Endothelial cell of umbilical vein (primary cell): ENCODE data around the gene PGBD5. TPM values are rescaled to one million over a fixed set of nuclear protein-coding genes. Genes with fewer than 3 reads are reported as not detected.

ENCODE experiments used
- BruUV-seq: library from RNA; stranded (reverse); fragments of 400-500 nt; replicated peaks from 2 replicates; lab custom pipeline; 2021; lab: Mats Ljungman, UMichigan
- CTCF ChIA-PET: fragments of 300-600, 350-600 bp; sonication (Branson Sonifier 250); formaldehyde crosslinking; loops from one replicate; lab custom pipeline; 2021; ENCODE audit warnings: antibody characterized with exemption, inconsistent platforms; lab: Charles Lee
- POLR2A ChIA-PET: fragments of 300-600, 350-600 bp; sonication (Branson Sonifier 250); formaldehyde crosslinking; loops from one replicate; lab custom pipeline; 2021; ENCODE audit warnings: antibody characterized with exemption, inconsistent platforms; lab: Charles Lee
- DNase-seq: peaks from one replicate; pipeline ENCODE4 v3.0.0-alpha.2; 2011; ENCODE audit warnings: low read depth, low spot score
- FAIRE-seq: peaks from 2 replicates; lab custom pipeline; 2011; peaks lifted over from hg19 to GRCh38; lab: Jason Lieb, UNC
- H2AFZ ChIP-seq: 2 replicates; pipeline ENCODE4 v1.6.0; 2012; ENCODE audit warnings: low read depth, low read length, control low read depth, inconsistent platforms
- H3K27ac ChIP-seq: 2 replicates; pipeline ENCODE4 v1.5.1; 2011; ENCODE audit warnings: low read depth, mild to moderate bottlenecking, control low read depth, low read length, moderate library complexity; ENCODE audit not compliant: insufficient read depth
- H3K27me3 ChIP-seq, 2 experiments: 2 replicates each; pipeline versions ENCODE4 v1.6.0 to v1.6.1; 2011; ENCODE audit warnings: low read length in 2 of 2, mixed read lengths in 1 of 2; ENCODE audit not compliant: control insufficient read depth in 2 of 2, insufficient read depth in 2 of 2
- H3K36me3 ChIP-seq, 2 experiments: 2 replicates in 1 of 2; 3 replicates in 1 of 2; pipeline ENCODE4 v1.5.1; 2011; ENCODE audit warnings: low read length in 2 of 2, mild to moderate bottlenecking in 1 of 2, moderate library complexity in 1 of 2; ENCODE audit not compliant: control insufficient read depth in 2 of 2, insufficient read depth in 2 of 2; ENCODE audit errors: extremely low read depth in 1 of 2
- H3K4me1 ChIP-seq: 3 replicates; pipeline ENCODE4 v1.5.1; 2011; ENCODE audit warnings: mild to moderate bottlenecking, low read length; ENCODE audit not compliant: control insufficient read depth, insufficient read depth; ENCODE audit errors: extremely low read depth
- H3K4me2 ChIP-seq: 2 replicates; pipeline ENCODE4 v1.6.1; 2011; ENCODE audit warnings: low read length, control low read depth, mixed read lengths; ENCODE audit not compliant: insufficient read depth
- H3K4me3 ChIP-seq, 3 experiments: fragments of 200-600 bp in 1 of 3; sonication (generic), shearing (Covaris generic) in 1 of 3; replicated peaks in 1 of 3; 2 replicates each; pipeline ENCODE4 v1.5.1; 2011 to 2016; ENCODE audit warnings: control low read depth in 3 of 3, low read length in 3 of 3, mild to moderate bottlenecking in 2 of 3, inconsistent platforms in 1 of 3, low read depth in 1 of 3, moderate library complexity in 1 of 3; ENCODE audit not compliant: insufficient read depth in 1 of 3
- H3K79me2 ChIP-seq: 2 replicates; pipeline ENCODE4 v1.6.0; 2012; ENCODE audit warnings: low read length, inconsistent platforms; ENCODE audit not compliant: control insufficient read depth, insufficient read depth
- H3K9ac ChIP-seq: replicated peaks from 2 replicates; pipeline ENCODE3; 2011; ENCODE audit warnings: low read length, control low read depth; ENCODE audit not compliant: insufficient read depth; ENCODE audit errors: extremely low read depth
- H3K9me1 ChIP-seq: replicated peaks from 3 replicates; pipeline ENCODE4 v1.6.0; 2011; ENCODE audit warnings: mild to moderate bottlenecking, low read length; ENCODE audit not compliant: control insufficient read depth, insufficient read depth; ENCODE audit errors: extremely low read depth
- H3K9me3 ChIP-seq: replicated peaks from 2 replicates; pipeline ENCODE4 v1.5.1; 2012; ENCODE audit warnings: low read length, inconsistent platforms; ENCODE audit not compliant: control insufficient read depth, insufficient read depth
- H4K20me1 ChIP-seq: replicated peaks from 2 replicates; pipeline ENCODE3; 2011; ENCODE audit warnings: mild to moderate bottlenecking, low read length; ENCODE audit not compliant: control insufficient read depth, insufficient read depth; ENCODE audit errors: extremely low read depth
- EZH2 ChIP-seq: IDR thresholded peaks from 2 replicates; pipeline ENCODE4 v1.6.1; 2012; ENCODE audit warnings: borderline replicate concordance, low read depth, mild to moderate bottlenecking, moderate library complexity, low read length, inconsistent platforms; ENCODE audit not compliant: severe bottlenecking
- FOS ChIP-seq: IDR thresholded peaks from 2 replicates; pipeline ENCODE4 v1.6.1; 2011; ENCODE audit warnings: mild to moderate bottlenecking, low read length, moderate library complexity, borderline replicate concordance; ENCODE audit not compliant: insufficient read depth
- GATA2 ChIP-seq: IDR thresholded peaks from 2 replicates; pipeline ENCODE4 v1.7.0; 2011; ENCODE audit warnings: low read depth, mild to moderate bottlenecking, moderate library complexity, mixed read lengths, low read length; ENCODE audit not compliant: insufficient read length, insufficient read depth
- JUN ChIP-seq: IDR thresholded peaks from 2 replicates; pipeline ENCODE4 v1.6.1; 2011; ENCODE audit warnings: borderline replicate concordance, low read depth; ENCODE audit not compliant: insufficient read length, insufficient read depth
- MYC ChIP-seq: IDR thresholded peaks from one replicate; pipeline ENCODE4 v1.6.1; 2011; ENCODE audit warnings: mild to moderate bottlenecking, low read depth, low read length
- POLR2A ChIP-seq: IDR thresholded peaks from 2 replicates; pipeline ENCODE4 v1.6.1; 2012; ENCODE audit warnings: low read depth, mild to moderate bottlenecking, control low read depth, low read length
- POLR2AphosphoS5 ChIP-seq: IDR thresholded peaks from 2 replicates; pipeline ENCODE4 v1.6.1; 2012; ENCODE audit warnings: low read depth, mild to moderate bottlenecking, control low read depth, low read length, moderate library complexity; ENCODE audit not compliant: insufficient read depth
- dilution Hi-C: fragments of 300-500 bp; cut with MboI; formaldehyde crosslinking; loops from one replicate; pipeline ENCODE4 v1.15.0; 2019; ENCODE audit warnings: low sequenced_read_pairs; ENCODE audit not compliant: extremely low pct_ligation_motif_present
- intact Hi-C: fragments of 100-400 bp; cut with micrococcal nuclease; formaldehyde crosslinking; loops from one replicate; pipeline ENCODE4 v1.10.0; 2022
- polyA plus RNA-seq, 4 experiments: library from polyadenylated mRNA; depleted of rRNA in 3 of 4; stranded (reverse) in 3 of 4; unstranded in 1 of 4; fragments of >200 nt; gene quantifications; 2 replicates each; pipeline versions ENCODE4 v1.2.1 to v1.2.3, GENCODE V29; 2011 to 2012; ENCODE audit warnings: missing spikeins in 1 of 4
- total RNA-seq: library from RNA; stranded (reverse); gene quantifications from 2 replicates; pipeline ENCODE4 v1.2.3, GENCODE V29; 2021
- TF ChIP-seq, protein P1 (sequence below), 2 donors: IDR thresholded peaks; 1 replicate in 1 of 2; 2 replicates in 1 of 2; pipeline ENCODE4 v1.5.1; 2011; ENCODE audit warnings: low read length in 2 of 2, mild to moderate bottlenecking in 2 of 2, moderate library complexity in 2 of 2, control low read depth in 1 of 2, inconsistent platforms in 1 of 2, low read depth in 1 of 2; ENCODE audit not compliant: insufficient read depth in 1 of 2; ENCODE audit errors: extremely low read depth in 1 of 2
- TF ChIP-seq, protein P2 (sequence below): IDR thresholded peaks from 2 replicates; pipeline ENCODE4 v1.6.1; 2011; ENCODE audit not compliant: insufficient read depth, insufficient read length

PGBD5 gene
- total and polyA plus RNA-seq, 2 donors (not counting 3 experiments of a cell fraction or from before 2014, with no cell fraction given) = 0.03 TPM; not detected in 1

DNA sequence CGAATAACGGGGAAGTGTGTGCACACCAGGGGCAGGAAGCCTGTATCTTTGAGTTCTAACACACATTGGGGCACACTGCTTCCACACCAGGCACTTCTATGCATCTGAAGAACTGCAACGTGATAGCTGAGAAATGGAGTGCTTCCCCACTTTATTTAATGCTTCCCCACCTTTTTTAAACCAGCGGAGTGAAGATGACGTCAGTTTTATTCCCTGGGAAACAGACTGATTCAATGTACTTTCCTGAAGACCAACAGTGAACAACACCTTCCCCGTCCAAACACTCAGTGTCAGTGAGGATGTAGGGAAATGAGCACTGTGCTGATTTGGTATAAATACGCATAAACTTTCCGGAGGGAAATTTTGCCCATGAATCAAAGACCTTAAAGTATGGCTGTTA, 87.1 kb downstream of the PGBD5 start:
- Histone ChIP-seq H3K4me2 (no peak overlapping the region), H3K4me1 (no peaks in the 10 kb centered on the region), H3K9me1 (no peaks in the 10 kb centered on the region), H3K79me2 (no peaks in the 10 kb centered on the region), H2AFZ (no peak overlapping the region), H3K4me3 (no peak overlapping the region), H3K9me3 (no peaks in the 10 kb centered on the region), H3K36me3 (no peaks in the 10 kb centered on the region), H3K27ac (no peak overlapping the region), H4K20me1 (no peaks in the 10 kb centered on the region), H3K9ac (no peak overlapping the region), H3K27me3 (no peaks in the 10 kb centered on the region)
- no peak for FAIRE-seq
- POLR2A ChIA-PET = no interaction called here
- CTCF ChIA-PET = no interaction called here
- TF ChIP-seq GATA2 (no peak), FOS (no peak), MYC (no peak), JUN (no peak), POLR2AphosphoS5 (no peak), POLR2A (no peak), EZH2 (no peak)
- TF ChIP-seq, protein P1, sequence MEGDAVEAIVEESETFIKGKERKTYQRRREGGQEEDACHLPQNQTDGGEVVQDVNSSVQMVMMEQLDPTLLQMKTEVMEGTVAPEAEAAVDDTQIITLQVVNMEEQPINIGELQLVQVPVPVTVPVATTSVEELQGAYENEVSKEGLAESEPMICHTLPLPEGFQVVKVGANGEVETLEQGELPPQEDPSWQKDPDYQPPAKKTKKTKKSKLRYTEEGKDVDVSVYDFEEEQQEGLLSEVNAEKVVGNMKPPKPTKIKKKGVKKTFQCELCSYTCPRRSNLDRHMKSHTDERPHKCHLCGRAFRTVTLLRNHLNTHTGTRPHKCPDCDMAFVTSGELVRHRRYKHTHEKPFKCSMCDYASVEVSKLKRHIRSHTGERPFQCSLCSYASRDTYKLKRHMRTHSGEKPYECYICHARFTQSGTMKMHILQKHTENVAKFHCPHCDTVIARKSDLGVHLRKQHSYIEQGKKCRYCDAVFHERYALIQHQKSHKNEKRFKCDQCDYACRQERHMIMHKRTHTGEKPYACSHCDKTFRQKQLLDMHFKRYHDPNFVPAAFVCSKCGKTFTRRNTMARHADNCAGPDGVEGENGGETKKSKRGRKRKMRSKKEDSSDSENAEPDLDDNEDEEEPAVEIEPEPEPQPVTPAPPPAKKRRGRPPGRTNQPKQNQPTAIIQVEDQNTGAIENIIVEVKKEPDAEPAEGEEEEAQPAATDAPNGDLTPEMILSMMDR (IDR thresholded peaks at IDR 0.05; ENCODE audit: extremely low read depth in 1 of 2, insufficient read depth in 1 of 2, low read depth in 1 of 2, low read length in 2 of 2) = no peak
- TF ChIP-seq, protein P2, sequence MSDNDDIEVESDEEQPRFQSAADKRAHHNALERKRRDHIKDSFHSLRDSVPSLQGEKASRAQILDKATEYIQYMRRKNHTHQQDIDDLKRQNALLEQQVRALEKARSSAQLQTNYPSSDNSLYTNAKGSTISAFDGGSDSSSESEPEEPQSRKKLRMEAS = no peak
- intact Hi-C loops = no loop called here
- no peak for DNase-seq
- BruUV-seq = no TSS peak
- dilution Hi-C loops = no loop called here
